Fibroblast of the aortic adventitia (primary cell): ENCODE measurements around the gene CACNA1I. TPM values are rescaled to one million over a fixed set of nuclear protein-coding genes. Genes with fewer than 3 reads are reported as not detected.
"Not testable (repeated sequence)": the region's sequence is repeated elsewhere in the genome, so short reads cannot be mapped to it uniquely, and the experiment has no call there.

Source experiments
- DNase-seq: peaks from one replicate; pipeline ENCODE4 v3.0.0-alpha.2; 2010; ENCODE audit warnings: low read depth
- H3K4me3 ChIP-seq: 2 replicates; pipeline ENCODE4 v1.5.1; 2011; ENCODE audit warnings: low read depth, mild to moderate bottlenecking, control low read depth, low read length, moderate library complexity
- CTCF ChIP-seq: IDR thresholded peaks from 2 replicates; pipeline ENCODE4 v1.5.1; 2011; ENCODE audit warnings: mild to moderate bottlenecking, low read length, control low read depth, inconsistent platforms; ENCODE audit not compliant: insufficient read depth
- total RNA-seq: library from RNA; depleted of rRNA; stranded (reverse); fragments of >200 nt; gene quantifications from 2 replicates; pipeline ENCODE4 v1.2.3, GENCODE V29; 2012; ENCODE audit warnings: low replicate concordance

The CACNA1I gene
- under 0.01 and 0.08 TPM in 2 replicates for total RNA-seq

GRCh38 chr22:39570665-39571064 is at the start of gene CACNA1I:
Gene CACNA1I, plus strand, starts transcription at chr22:39570753. Its CDS starts 0 bp downstream, at chr22:39570753.
- DNase-seq, result no peak
- TF ChIP-seq CTCF, result no peak
- H3K4me3 ChIP-seq, result no peak within 1 kb of the TSS

GRCh38 chr22:39521106-39521885 is 49.3 kb upstream of the CACNA1I start:
- DNase-seq, result peak; percentile 72
- H3K4me3 ChIP-seq, result peak overlapping the region; percentile 90

- H3K4me3 ChIP-seq, result peak overlapping the region; percentile 90
- not testable (repeated sequence) for DNase-seq
Observed at GRCh38 chr22:39522091-39522490, 48.5 kb upstream of the CACNA1I start.

GRCh38 chr22:39522567-39523300 is 47.8 kb upstream of the CACNA1I start:
- peak overlapping the region; percentile 90 for H3K4me3 ChIP-seq
- TF ChIP-seq CTCF, result no peak
- DNase-seq, result peak; percentile 73

- TF ChIP-seq CTCF, result no peak
- DNase-seq, result no peak
- H3K4me3 ChIP-seq, result no peak overlapping the region
Observed at GRCh38 chr22:39524089-39524752, 46.3 kb upstream of the CACNA1I start.

- H3K4me3 ChIP-seq, result no peak overlapping the region
- TF ChIP-seq CTCF, result no peak
- no peak for DNase-seq
Observed at GRCh38 chr22:39524753-39525657, 45.5 kb upstream of the CACNA1I start.

- H3K4me3 ChIP-seq, result no peak overlapping the region
- no peak for DNase-seq
- TF ChIP-seq CTCF, result no peak
Observed at GRCh38 chr22:39525658-39525975, 44.9 kb upstream of the CACNA1I start.
